Parathyroid adenoma (tissue), 2 donors: ENCODE measurements around the gene FAR2.

Experiments
- H2AFZ ChIP-seq: fragments of 300-600 bp; sonication (generic); one replicate; pipeline ENCODE4 v1.7.0; 2017; ENCODE audit warnings: antibody characterized with exemption, mild to moderate bottlenecking
- H3K27ac ChIP-seq: fragments of 300-600 bp; sonication (generic); one replicate; pipeline ENCODE4 v1.7.0; 2017
- H3K27me3 ChIP-seq: fragments of 300-600 bp; sonication (generic); one replicate; pipeline ENCODE4 v1.7.0; 2017; ENCODE audit warnings: low read length; ENCODE audit not compliant: control insufficient read depth, insufficient read depth
- H3K36me3 ChIP-seq: fragments of 300-600 bp; sonication (generic); one replicate; pipeline ENCODE4 v1.7.0; 2017; ENCODE audit warnings: low read length; ENCODE audit not compliant: control insufficient read depth, insufficient read depth
- H3K4me1 ChIP-seq: fragments of 300-600 bp; sonication (generic); one replicate; pipeline ENCODE4 v1.7.0; 2017; ENCODE audit warnings: control low read depth
- H3K4me2 ChIP-seq: fragments of 300-600 bp; sonication (generic); one replicate; pipeline ENCODE4 v1.7.0; 2017; ENCODE audit warnings: low read length
- H3K4me3 ChIP-seq: fragments of 300-600 bp; sonication (generic); one replicate; pipeline ENCODE4 v1.7.0; 2017; ENCODE audit warnings: low read depth, low read length
- H3K79me2 ChIP-seq: fragments of 300-600 bp; sonication (generic); one replicate; pipeline ENCODE4 v1.7.0; 2017; ENCODE audit warnings: control low read depth
- H3K9ac ChIP-seq: fragments of 300-600 bp; sonication (generic); one replicate; pipeline ENCODE4 v1.7.0; 2017; ENCODE audit warnings: mild to moderate bottlenecking
- H3K9me3 ChIP-seq: fragments of 300-600 bp; sonication (generic); one replicate; pipeline ENCODE4 v1.7.0; 2017; ENCODE audit warnings: low read length; ENCODE audit not compliant: control insufficient read depth
- TF ChIP-seq, protein P1 (sequence below): fragments of 300-600 bp; sonication (generic); IDR thresholded peaks from one replicate; pipeline ENCODE4 v1.7.0; 2017; ENCODE audit warnings: antibody characterized with exemption, mild to moderate bottlenecking
- donor health status: primary hyperparathyroidism.

Gene FAR2

DNA sequence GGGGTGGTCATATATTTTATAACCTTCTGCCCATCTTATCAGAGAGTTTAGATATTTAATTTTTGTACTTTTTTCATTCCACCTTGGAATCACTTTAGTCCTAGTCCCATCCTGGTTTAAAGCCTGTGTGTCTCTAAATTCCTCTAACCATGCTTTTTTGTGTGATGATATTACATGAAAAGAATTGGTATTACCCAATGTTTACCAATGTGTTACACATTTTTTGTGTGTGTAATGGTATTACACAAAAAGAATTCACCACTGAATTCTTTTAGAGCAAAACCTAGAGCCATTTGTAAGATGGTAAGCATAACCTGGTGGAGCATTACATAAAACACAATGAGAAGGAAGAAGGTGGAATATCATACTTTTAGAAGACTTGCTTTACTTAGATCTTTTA is 77.5 kb downstream of the FAR2 start:
- H3K27me3 ChIP-seq: no peaks in the 10 kb centered on the region
- H3K4me2 ChIP-seq: no peak overlapping the region
- no peak overlapping the region for H3K27ac ChIP-seq
- H3K4me3 ChIP-seq: no peak overlapping the region
- H3K9ac ChIP-seq: no peak overlapping the region
- TF ChIP-seq, protein P1, sequence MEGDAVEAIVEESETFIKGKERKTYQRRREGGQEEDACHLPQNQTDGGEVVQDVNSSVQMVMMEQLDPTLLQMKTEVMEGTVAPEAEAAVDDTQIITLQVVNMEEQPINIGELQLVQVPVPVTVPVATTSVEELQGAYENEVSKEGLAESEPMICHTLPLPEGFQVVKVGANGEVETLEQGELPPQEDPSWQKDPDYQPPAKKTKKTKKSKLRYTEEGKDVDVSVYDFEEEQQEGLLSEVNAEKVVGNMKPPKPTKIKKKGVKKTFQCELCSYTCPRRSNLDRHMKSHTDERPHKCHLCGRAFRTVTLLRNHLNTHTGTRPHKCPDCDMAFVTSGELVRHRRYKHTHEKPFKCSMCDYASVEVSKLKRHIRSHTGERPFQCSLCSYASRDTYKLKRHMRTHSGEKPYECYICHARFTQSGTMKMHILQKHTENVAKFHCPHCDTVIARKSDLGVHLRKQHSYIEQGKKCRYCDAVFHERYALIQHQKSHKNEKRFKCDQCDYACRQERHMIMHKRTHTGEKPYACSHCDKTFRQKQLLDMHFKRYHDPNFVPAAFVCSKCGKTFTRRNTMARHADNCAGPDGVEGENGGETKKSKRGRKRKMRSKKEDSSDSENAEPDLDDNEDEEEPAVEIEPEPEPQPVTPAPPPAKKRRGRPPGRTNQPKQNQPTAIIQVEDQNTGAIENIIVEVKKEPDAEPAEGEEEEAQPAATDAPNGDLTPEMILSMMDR: no peak
- H3K36me3 ChIP-seq: no peaks in the 10 kb centered on the region
- H3K79me2 ChIP-seq: no peaks in the 10 kb centered on the region
- no peaks in the 10 kb centered on the region for H3K9me3 ChIP-seq
- H3K4me1 ChIP-seq: no peaks in the 10 kb centered on the region
- no peak overlapping the region for H2AFZ ChIP-seq

DNA sequence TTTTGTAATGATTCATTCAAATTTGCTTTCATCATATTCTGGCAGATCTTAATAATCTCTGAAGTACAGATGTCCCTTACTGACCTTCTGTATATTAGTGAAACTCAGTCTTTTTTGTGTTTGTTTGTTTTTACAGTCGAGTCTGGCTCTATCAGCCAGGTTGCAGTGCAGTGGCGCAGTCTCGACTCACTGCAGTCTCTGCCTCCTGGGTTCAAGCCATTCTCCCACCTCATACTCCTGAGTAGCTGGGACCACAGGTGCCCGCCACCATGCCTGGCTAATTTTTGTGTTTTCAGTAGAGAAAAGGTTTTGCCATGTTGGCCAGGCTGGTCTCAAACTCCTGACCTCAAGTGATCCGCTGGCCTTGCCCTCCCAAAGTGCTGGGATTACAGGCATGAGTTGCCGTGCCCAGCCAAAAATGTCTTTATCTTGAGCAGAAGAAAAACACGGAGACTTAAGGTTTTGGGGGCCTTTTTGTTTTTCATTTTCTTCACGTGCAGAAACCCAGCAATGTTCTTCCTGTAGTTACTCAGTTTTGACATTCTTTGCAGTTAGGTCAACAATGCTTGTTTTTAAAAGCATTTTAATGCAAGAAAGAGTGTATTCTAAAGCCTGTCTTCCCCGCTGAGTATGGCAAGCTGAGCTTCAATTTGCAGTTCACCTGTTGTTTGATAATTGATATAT is 79.5 kb downstream of the FAR2 start:
- H3K9me3 ChIP-seq: no peaks in the 10 kb centered on the region
- no peaks in the 10 kb centered on the region for H3K4me1 ChIP-seq
- H3K27ac ChIP-seq: no peak overlapping the region
- H3K4me2 ChIP-seq: no peak overlapping the region
- no peaks in the 10 kb centered on the region for H3K36me3 ChIP-seq
- H3K79me2 ChIP-seq: no peaks in the 10 kb centered on the region
- no peak overlapping the region for H2AFZ ChIP-seq
- TF ChIP-seq, protein P1: no peak
- H3K4me3 ChIP-seq: no peak overlapping the region
- no peaks in the 10 kb centered on the region for H3K27me3 ChIP-seq
- H3K9ac ChIP-seq: no peak overlapping the region

DNA sequence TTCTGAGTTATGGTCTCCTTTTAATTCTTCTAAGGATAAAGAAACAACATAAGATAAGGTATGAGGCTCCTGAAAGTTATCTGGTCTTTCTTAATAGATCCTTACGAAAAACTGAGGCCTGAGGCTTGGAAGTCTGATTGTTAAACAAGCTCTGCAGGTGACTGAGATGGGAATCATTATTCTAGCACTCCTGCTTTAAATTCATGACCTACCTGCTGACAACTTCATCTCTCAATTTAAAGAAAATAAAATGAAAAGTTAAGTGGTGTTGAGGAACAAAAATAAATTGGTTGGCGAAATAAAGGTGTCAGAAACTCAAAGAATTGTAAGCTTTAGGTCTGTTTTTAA is 80.1 kb downstream of the FAR2 start:
- H3K27ac ChIP-seq: no peak overlapping the region
- H3K9ac ChIP-seq: no peak overlapping the region
- H3K79me2 ChIP-seq: no peaks in the 10 kb centered on the region
- H3K36me3 ChIP-seq: no peaks in the 10 kb centered on the region
- no peak overlapping the region for H3K4me2 ChIP-seq
- no peak overlapping the region for H3K4me3 ChIP-seq
- no peaks in the 10 kb centered on the region for H3K27me3 ChIP-seq
- TF ChIP-seq, protein P1: no peak
- H3K4me1 ChIP-seq: no peaks in the 10 kb centered on the region
- H2AFZ ChIP-seq: no peak overlapping the region
- no peaks in the 10 kb centered on the region for H3K9me3 ChIP-seq

DNA sequence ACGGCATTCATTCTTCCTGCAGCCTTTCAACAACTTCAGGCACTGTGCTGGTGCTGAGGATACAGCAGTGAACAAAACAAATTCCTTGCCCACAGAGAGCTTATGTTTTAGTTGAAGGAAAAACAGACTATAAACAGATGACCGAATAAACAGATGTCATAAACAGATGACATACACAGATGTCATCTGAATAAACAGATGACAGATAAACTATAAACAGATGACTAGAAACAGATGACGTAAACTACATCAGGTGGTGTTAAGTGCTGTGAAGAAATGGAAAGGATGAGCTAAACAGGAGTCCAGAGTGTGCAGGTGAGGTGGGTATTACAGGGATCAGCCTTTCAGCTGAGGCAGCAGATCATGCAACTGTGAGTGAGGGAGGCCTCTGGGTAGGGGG is 80.9 kb downstream of the FAR2 start:
- H3K27me3 ChIP-seq: no peaks in the 10 kb centered on the region
- no peak overlapping the region for H3K4me2 ChIP-seq
- no peaks in the 10 kb centered on the region for H3K4me1 ChIP-seq
- H3K9ac ChIP-seq: no peak overlapping the region
- no peaks in the 10 kb centered on the region for H3K79me2 ChIP-seq
- H3K27ac ChIP-seq: no peak overlapping the region
- H3K9me3 ChIP-seq: no peaks in the 10 kb centered on the region
- H3K36me3 ChIP-seq: no peaks in the 10 kb centered on the region
- TF ChIP-seq, protein P1: no peak
- H2AFZ ChIP-seq: no peak overlapping the region
- H3K4me3 ChIP-seq: no peak overlapping the region

DNA sequence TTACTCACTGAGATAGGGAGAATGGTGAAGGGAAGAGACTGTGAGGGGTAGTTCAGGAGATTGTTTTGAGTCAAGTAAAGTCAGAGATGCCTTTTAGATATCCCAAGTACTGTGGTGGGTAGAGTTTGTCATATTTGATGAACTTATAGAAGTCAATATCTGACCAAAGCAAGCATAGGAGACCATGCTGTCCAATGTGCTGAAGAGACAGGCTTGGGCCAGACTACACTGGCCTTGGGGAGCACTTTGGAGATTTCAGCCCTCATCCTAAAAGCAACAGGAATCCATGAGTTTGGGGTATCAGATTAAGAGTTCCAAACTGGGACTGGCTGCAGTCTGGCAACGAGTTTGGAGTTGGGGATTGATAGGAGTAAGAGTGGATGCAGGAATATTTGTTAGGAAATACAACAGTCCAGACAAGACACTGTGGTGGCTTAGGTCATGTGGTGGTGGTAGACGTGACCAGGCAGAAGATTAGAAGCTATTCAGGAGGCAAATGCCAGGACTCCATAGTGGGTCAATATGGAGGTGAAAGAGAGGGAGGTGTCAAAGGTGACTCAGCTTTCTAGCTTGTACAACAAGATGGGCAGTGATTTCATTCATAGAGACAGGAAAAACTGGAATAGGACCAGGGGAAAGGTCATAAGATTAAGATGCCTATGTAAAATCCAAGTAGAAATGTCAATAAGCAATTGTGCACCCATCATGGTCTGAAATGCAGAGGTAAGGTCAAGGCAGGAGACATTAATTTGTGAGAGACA is 81.9 kb downstream of the FAR2 start:
- Histone ChIP-seq H3K4me1 (no peaks in the 10 kb centered on the region), H3K27me3 (no peaks in the 10 kb centered on the region), H2AFZ (no peak overlapping the region), H3K36me3 (no peaks in the 10 kb centered on the region), H3K9ac (no peak overlapping the region), H3K4me2 (no peak overlapping the region), H3K9me3 (no peaks in the 10 kb centered on the region), H3K79me2 (no peaks in the 10 kb centered on the region), H3K4me3 (no peak overlapping the region), H3K27ac (no peak overlapping the region)
- TF ChIP-seq, protein P1: no peak
